Liver (tissue), 9 donors: ENCODE data around the gene ARRDC1. TPM values are rescaled to one million over a fixed set of nuclear protein-coding genes. Genes with fewer than 3 reads are reported as not detected.

ENCODE experiments used
- DNase-seq: peaks from one replicate; pipeline ENCODE4 v3.0.0-alpha.2; 2017; ENCODE audit warnings: low spot score
- H3K27ac ChIP-seq, 2 donors: one replicate each; pipeline ENCODE4 v1.7.0; 2013; ENCODE audit warnings: inconsistent platforms in 2 of 2, low read length in 2 of 2, control low read depth in 1 of 2, low read depth in 1 of 2, mild to moderate bottlenecking in 1 of 2
- H3K27me3 ChIP-seq, 4 donors: one replicate each; pipeline versions ENCODE4 v1.6.1 to v1.7.0; 2013; ENCODE audit warnings: low read length in 3 of 4, inconsistent platforms in 1 of 4, mild to moderate bottlenecking in 1 of 4, moderate library complexity in 1 of 4; ENCODE audit not compliant: control insufficient read depth in 4 of 4, insufficient read depth in 4 of 4
- H3K36me3 ChIP-seq, 4 donors: one replicate each; pipeline versions ENCODE4 v1.6.1 to v1.7.0; 2013; ENCODE audit warnings: low read length in 3 of 4, mild to moderate bottlenecking in 3 of 4, low read depth in 1 of 4, moderate library complexity in 1 of 4; ENCODE audit not compliant: control insufficient read depth in 4 of 4, insufficient read depth in 3 of 4
- H3K4me1 ChIP-seq, 4 donors: one replicate each; pipeline versions ENCODE4 v1.6.1 to v1.7.0; 2013; ENCODE audit warnings: low read length in 3 of 4, mild to moderate bottlenecking in 3 of 4, moderate library complexity in 1 of 4; ENCODE audit not compliant: control insufficient read depth in 4 of 4, insufficient read depth in 4 of 4
- H3K4me3 ChIP-seq, 3 donors: one replicate each; pipeline versions ENCODE4 v1.6.1 to v1.7.0; 2013; ENCODE audit warnings: low read length in 3 of 3, control low read depth in 1 of 3, low read depth in 1 of 3, mild to moderate bottlenecking in 1 of 3
- H3K9ac ChIP-seq, 2 donors: one replicate each; pipeline ENCODE4 v1.7.0; 2013; ENCODE audit warnings: low read length in 2 of 2, mild to moderate bottlenecking in 2 of 2, moderate library complexity in 2 of 2, control low read depth in 1 of 2, low read depth in 1 of 2
- H3K9me3 ChIP-seq, 4 donors: one replicate each; pipeline versions ENCODE4 v1.6.1 to v1.7.0; 2013; ENCODE audit warnings: low read length in 3 of 4; ENCODE audit not compliant: control insufficient read depth in 4 of 4
- ATF3 ChIP-seq: IDR thresholded peaks from 2 replicates; pipeline ENCODE4 v1.6.1; 2016; ENCODE audit warnings: antibody characterized with exemption
- EGR1 ChIP-seq, 2 donors: IDR thresholded peaks; 2 replicates each; pipeline ENCODE4 v1.6.1; 2016 to 2018; ENCODE audit warnings: antibody characterized with exemption in 2 of 2, low read depth in 2 of 2
- FOXA1 ChIP-seq: IDR thresholded peaks from 2 replicates; pipeline ENCODE4 v1.6.1; 2016; ENCODE audit warnings: antibody characterized with exemption
- FOXA2 ChIP-seq: IDR thresholded peaks from 2 replicates; pipeline ENCODE4 v1.6.1; 2016; ENCODE audit warnings: antibody characterized with exemption
- GABPA ChIP-seq, 2 donors: IDR thresholded peaks in 1 of 2; conservative IDR thresholded peaks in 1 of 2; 2 replicates each; pipeline ENCODE4 v1.6.1; 2016; ENCODE audit warnings: antibody characterized with exemption in 2 of 2, mild to moderate bottlenecking in 1 of 2, moderate library complexity in 1 of 2
- HNF4A ChIP-seq, 2 donors: conservative IDR thresholded peaks; 2 replicates each; pipeline ENCODE4 v1.6.1; 2016; ENCODE audit warnings: antibody characterized with exemption in 2 of 2, mild to moderate bottlenecking in 2 of 2
- HNF4G ChIP-seq: IDR thresholded peaks from 2 replicates; pipeline ENCODE4 v1.6.1; 2016; ENCODE audit warnings: antibody characterized with exemption
- JUND ChIP-seq, 2 donors: IDR thresholded peaks; 2 replicates each; pipeline ENCODE4 v1.6.1; 2016; ENCODE audit warnings: antibody characterized with exemption in 2 of 2
- NR2F2 ChIP-seq: IDR thresholded peaks from 2 replicates; pipeline ENCODE4 v1.6.1; 2016; ENCODE audit warnings: antibody characterized with exemption
- RAD21 ChIP-seq, 2 donors: IDR thresholded peaks; 2 replicates each; pipeline ENCODE4 v1.6.1; 2016; ENCODE audit warnings: antibody characterized with exemption in 2 of 2, mild to moderate bottlenecking in 2 of 2
- RXRA ChIP-seq, 2 donors: IDR thresholded peaks; 2 replicates each; pipeline ENCODE4 v1.6.1; 2017 to 2018; ENCODE audit warnings: antibody characterized with exemption in 2 of 2, mild to moderate bottlenecking in 1 of 2
- SP1 ChIP-seq: IDR thresholded peaks from 2 replicates; pipeline ENCODE4 v1.6.1; 2018; ENCODE audit warnings: antibody characterized with exemption, mild to moderate bottlenecking
- TAF1 ChIP-seq: conservative IDR thresholded peaks from 2 replicates; pipeline ENCODE4 v1.6.1; 2016; ENCODE audit warnings: antibody characterized with exemption, mild to moderate bottlenecking
- YY1 ChIP-seq: IDR thresholded peaks from 2 replicates; pipeline ENCODE4 v1.6.1; 2016; ENCODE audit warnings: antibody characterized with exemption, mild to moderate bottlenecking
- WGBS: extraction: QIAGEN DNeasy Blood & Tissue Kit; methylation state at CpG from one replicate; pipeline ENCODE4 v1.1.7; 2013; 5-methylcytosine and 5-hydroxymethylcytosine counted together
- polyA plus RNA-seq, 2 donors: library from polyadenylated mRNA; stranded (reverse) in 1 of 2; unstranded in 1 of 2; fragments of 200-250 nt in 1 of 2; fragments of >200 nt in 1 of 2; fragmentation: Nextera tagmentation in 1 of 2; extraction: Ambion mirVana in 1 of 2; gene quantifications; one replicate each; pipeline versions ENCODE4 v1.2.1 to v1.2.3, GENCODE V29; 2013 to 2015
- total RNA-seq, 2 donors: library from RNA; depleted of rRNA; stranded (reverse); fragments of >200 nt; gene quantifications; one replicate each; pipeline ENCODE4 v1.2.3, GENCODE V29; 2014
- TF ChIP-seq, protein P1 (sequence below): IDR thresholded peaks from 2 replicates; pipeline ENCODE4 v1.6.1; 2016; ENCODE audit warnings: antibody characterized with exemption, mild to moderate bottlenecking
- TF ChIP-seq, protein P2 (sequence below): IDR thresholded peaks from 2 replicates; pipeline ENCODE4 v1.6.1; 2016; ENCODE audit warnings: antibody characterized with exemption
- TF ChIP-seq, protein P3 (sequence below): fragments of 150-350 bp; IDR thresholded peaks from 2 replicates; pipeline ENCODE4 v1.5.1; 2017; ENCODE audit warnings: improper control_type of control experiment, low read depth, low read length; ENCODE audit not compliant: missing input control
- donor health status: healthy.
- donor health status: healthy.
- donor health status: healthy.
- donor health status: healthy.
- donor health status: healthy.

The ARRDC1 gene
- total and polyA plus RNA-seq, 4 donors = 9.8 to 31.6 (median 23.4) TPM

GRCh38 chr9:137606005-137606621 is 627 bp downstream of the ARRDC1 start:
- Histone ChIP-seq H3K9me3 (no peaks in the 10 kb centered on the region), H3K27ac (peak overlapping the region; percentile 82 to 87), H3K9ac (peak overlapping the region in 1 of 2 donors; percentile 84), H3K36me3 (no peaks in the 10 kb centered on the region), H3K4me3 (peak overlapping the region; percentile 66 to 84 (median 80)), H3K4me1 (peaks cover 10 to 37% (median 33%) of the 10 kb centered on the region in 4 donors), H3K27me3 (no peaks in the 10 kb centered on the region)
- DNase-seq = no peak
- 2% methylated on average over 57 of the region's 57 CpGs for WGBS
- TF ChIP-seq FOXA1 (no peak), SP1 (peak; percentile 21), JUND (IDR thresholded peaks at IDR 0.05) (no peak), NR2F2 (no peak), HNF4A (conservative IDR thresholded peaks at IDR 0.05) (peak; percentile 27 to 50), YY1 (no peak), TAF1 (no peak)

GRCh38 chr9:137606734-137607138 is 1.2 kb downstream of the ARRDC1 start:
- Histone ChIP-seq H3K4me3 (peak overlapping the region; percentile 5 to 84 (median 80)), H3K9ac (peak overlapping the region in 1 of 2 donors; percentile 84), H3K27ac (peak overlapping the region; percentile 82 to 87), H3K36me3 (no peaks in the 10 kb centered on the region), H3K9me3 (no peaks in the 10 kb centered on the region), H3K27me3 (no peaks in the 10 kb centered on the region), H3K4me1 (peaks cover 10 to 38% (median 34%) of the 10 kb centered on the region in 4 donors)
- WGBS = 34% methylated on average over 13 of the region's 13 CpGs
- DNase-seq = no peak
- TF ChIP-seq TAF1 (no peak), HNF4G (no peak), RXRA (IDR thresholded peaks at IDR 0.05) (no peak), FOXA2 (no peak), ATF3 (no peak), SP1 (no peak), EGR1 (IDR thresholded peaks at IDR 0.05; ENCODE audit: low read depth in 2 of 2) (no peak)

- Histone ChIP-seq H3K36me3 (no peaks in the 10 kb centered on the region), H3K9me3 (no peaks in the 10 kb centered on the region), H3K27ac (peak overlapping the region in 1 of 2 donors; percentile 87), H3K27me3 (no peaks in the 10 kb centered on the region), H3K4me1 (peaks cover 10 to 44% (median 36%) of the 10 kb centered on the region in 4 donors), H3K4me3 (peak overlapping the region in 2 of 3 donors; percentile 5 to 80), H3K9ac (peak overlapping the region in 1 of 2 donors; percentile 84)
- WGBS = 65% methylated on average over 17 of the region's 17 CpGs
- no peak for DNase-seq
- TF ChIP-seq SP1 = no peak
- TF ChIP-seq FOXA1 = no peak
- no peak for TF ChIP-seq JUND (IDR thresholded peaks at IDR 0.05)
- no peak for TF ChIP-seq GABPA (IDR thresholded peaks at IDR 0.05 in 1 of 2, conservative IDR thresholded peaks at IDR 0.05 in 1 of 2)
- TF ChIP-seq HNF4G = no peak
- TF ChIP-seq, protein P1, sequence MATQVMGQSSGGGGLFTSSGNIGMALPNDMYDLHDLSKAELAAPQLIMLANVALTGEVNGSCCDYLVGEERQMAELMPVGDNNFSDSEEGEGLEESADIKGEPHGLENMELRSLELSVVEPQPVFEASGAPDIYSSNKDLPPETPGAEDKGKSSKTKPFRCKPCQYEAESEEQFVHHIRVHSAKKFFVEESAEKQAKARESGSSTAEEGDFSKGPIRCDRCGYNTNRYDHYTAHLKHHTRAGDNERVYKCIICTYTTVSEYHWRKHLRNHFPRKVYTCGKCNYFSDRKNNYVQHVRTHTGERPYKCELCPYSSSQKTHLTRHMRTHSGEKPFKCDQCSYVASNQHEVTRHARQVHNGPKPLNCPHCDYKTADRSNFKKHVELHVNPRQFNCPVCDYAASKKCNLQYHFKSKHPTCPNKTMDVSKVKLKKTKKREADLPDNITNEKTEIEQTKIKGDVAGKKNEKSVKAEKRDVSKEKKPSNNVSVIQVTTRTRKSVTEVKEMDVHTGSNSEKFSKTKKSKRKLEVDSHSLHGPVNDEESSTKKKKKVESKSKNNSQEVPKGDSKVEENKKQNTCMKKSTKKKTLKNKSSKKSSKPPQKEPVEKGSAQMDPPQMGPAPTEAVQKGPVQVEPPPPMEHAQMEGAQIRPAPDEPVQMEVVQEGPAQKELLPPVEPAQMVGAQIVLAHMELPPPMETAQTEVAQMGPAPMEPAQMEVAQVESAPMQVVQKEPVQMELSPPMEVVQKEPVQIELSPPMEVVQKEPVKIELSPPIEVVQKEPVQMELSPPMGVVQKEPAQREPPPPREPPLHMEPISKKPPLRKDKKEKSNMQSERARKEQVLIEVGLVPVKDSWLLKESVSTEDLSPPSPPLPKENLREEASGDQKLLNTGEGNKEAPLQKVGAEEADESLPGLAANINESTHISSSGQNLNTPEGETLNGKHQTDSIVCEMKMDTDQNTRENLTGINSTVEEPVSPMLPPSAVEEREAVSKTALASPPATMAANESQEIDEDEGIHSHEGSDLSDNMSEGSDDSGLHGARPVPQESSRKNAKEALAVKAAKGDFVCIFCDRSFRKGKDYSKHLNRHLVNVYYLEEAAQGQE = no peak
- TF ChIP-seq RXRA (IDR thresholded peaks at IDR 0.05) = no peak
- no peak for TF ChIP-seq RAD21 (IDR thresholded peaks at IDR 0.05)
- TF ChIP-seq TAF1 = no peak
- TF ChIP-seq, protein P2, sequence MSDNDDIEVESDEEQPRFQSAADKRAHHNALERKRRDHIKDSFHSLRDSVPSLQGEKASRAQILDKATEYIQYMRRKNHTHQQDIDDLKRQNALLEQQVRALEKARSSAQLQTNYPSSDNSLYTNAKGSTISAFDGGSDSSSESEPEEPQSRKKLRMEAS = no peak
- TF ChIP-seq HNF4A (conservative IDR thresholded peaks at IDR 0.05) = no peak
- TF ChIP-seq, protein P3, sequence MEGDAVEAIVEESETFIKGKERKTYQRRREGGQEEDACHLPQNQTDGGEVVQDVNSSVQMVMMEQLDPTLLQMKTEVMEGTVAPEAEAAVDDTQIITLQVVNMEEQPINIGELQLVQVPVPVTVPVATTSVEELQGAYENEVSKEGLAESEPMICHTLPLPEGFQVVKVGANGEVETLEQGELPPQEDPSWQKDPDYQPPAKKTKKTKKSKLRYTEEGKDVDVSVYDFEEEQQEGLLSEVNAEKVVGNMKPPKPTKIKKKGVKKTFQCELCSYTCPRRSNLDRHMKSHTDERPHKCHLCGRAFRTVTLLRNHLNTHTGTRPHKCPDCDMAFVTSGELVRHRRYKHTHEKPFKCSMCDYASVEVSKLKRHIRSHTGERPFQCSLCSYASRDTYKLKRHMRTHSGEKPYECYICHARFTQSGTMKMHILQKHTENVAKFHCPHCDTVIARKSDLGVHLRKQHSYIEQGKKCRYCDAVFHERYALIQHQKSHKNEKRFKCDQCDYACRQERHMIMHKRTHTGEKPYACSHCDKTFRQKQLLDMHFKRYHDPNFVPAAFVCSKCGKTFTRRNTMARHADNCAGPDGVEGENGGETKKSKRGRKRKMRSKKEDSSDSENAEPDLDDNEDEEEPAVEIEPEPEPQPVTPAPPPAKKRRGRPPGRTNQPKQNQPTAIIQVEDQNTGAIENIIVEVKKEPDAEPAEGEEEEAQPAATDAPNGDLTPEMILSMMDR = no peak
- no peak for TF ChIP-seq EGR1 (IDR thresholded peaks at IDR 0.05; ENCODE audit: low read depth in 2 of 2)
- TF ChIP-seq YY1 = no peak
Observed at GRCh38 chr9:137607141-137607857, 1.8 kb downstream of the ARRDC1 start.
